SK-N-SH (cell line): Measurements from ENCODE around the gene CEACAM4. TPM values are rescaled to one million over a fixed set of nuclear protein-coding genes. Genes with fewer than 3 reads are reported as not detected.

Experiments used
- CTCF ChIA-PET: fragments of 300-600, 350-600 bp; formaldehyde crosslinking; extraction: SDS; loops from one replicate; lab custom pipeline; 2021; lab: Yijun Ruan, JAX
- POLR2A ChIA-PET: fragments of 350-600 bp; sonication (Branson Sonifier 250); formaldehyde crosslinking; extraction: SDS; loops from one replicate; lab custom pipeline; 2020; ENCODE audit warnings: antibody characterized with exemption, inconsistent platforms; lab: Yijun Ruan, JAX
- DNase-seq: peaks from one replicate; pipeline ENCODE4 v3.0.0; 2012
- H2AFZ ChIP-seq: fragments of 200-600 bp; sonication (generic); 2 replicates; pipeline ENCODE4 v1.8.1; 2016; ENCODE audit warnings: antibody characterized with exemption, mild to moderate bottlenecking, low read depth
- H3F3A ChIP-seq: fragments of 200-600 bp; sonication (generic); replicated peaks from 2 replicates; pipeline ENCODE3; 2016; ENCODE audit warnings: antibody characterized with exemption, mild to moderate bottlenecking; ENCODE audit not compliant: insufficient read depth
- H3K27ac ChIP-seq, 2 experiments: fragments of 200-500 bp in 1 of 2; fragments of 200-600 bp in 1 of 2; sonication (Bioruptor generic) in 1 of 2; sonication (generic), shearing (Covaris generic) in 1 of 2; 2 replicates each; pipeline versions ENCODE4 v1.5.1 to v1.6.1; 2014 to 2016; ENCODE audit warnings: low read depth in 2 of 2, inconsistent platforms in 1 of 2, low read length in 1 of 2, mild to moderate bottlenecking in 1 of 2, mixed read lengths in 1 of 2
- H3K27me3 ChIP-seq: fragments of 200-600 bp; sonication (generic), shearing (Covaris generic); 2 replicates; pipeline ENCODE4 v1.6.1; 2016; ENCODE audit warnings: mixed run types; ENCODE audit not compliant: insufficient read depth
- H3K36me3 ChIP-seq, 2 experiments: fragments of 200-500 bp in 1 of 2; fragments of 200-600 bp in 1 of 2; sonication (Bioruptor generic) in 1 of 2; sonication (generic) in 1 of 2; replicated peaks in 1 of 2; 2 replicates each; pipeline versions ENCODE3 to v1.5.1; 2014 to 2016; ENCODE audit warnings: low read length in 1 of 2, mild to moderate bottlenecking in 1 of 2; ENCODE audit not compliant: insufficient read depth in 2 of 2, control insufficient read depth in 1 of 2
- H3K4me1 ChIP-seq, 2 experiments: fragments of 200-500 bp in 1 of 2; fragments of 200-600 bp in 1 of 2; sonication (Bioruptor generic) in 1 of 2; sonication (generic), shearing (Covaris generic) in 1 of 2; 2 replicates each; pipeline versions ENCODE4 v1.5.1 to v1.6.1; 2014 to 2016; ENCODE audit warnings: low read depth in 1 of 2, low read length in 1 of 2, mixed run types in 1 of 2; ENCODE audit not compliant: insufficient read depth in 2 of 2, control insufficient read depth in 1 of 2
- H3K4me2 ChIP-seq: fragments of 200-600 bp; sonication (generic), shearing (Covaris generic); 2 replicates; pipeline ENCODE4 v1.6.1; 2017; ENCODE audit warnings: mixed run types
- H3K4me3 ChIP-seq, 2 experiments: fragments of 200-500 bp in 1 of 2; fragments of 200-600 bp in 1 of 2; sonication (Bioruptor generic) in 1 of 2; sonication (generic), shearing (Covaris generic) in 1 of 2; 2 replicates each; pipeline versions ENCODE4 v1.5.1 to v1.8.1; 2014 to 2016; ENCODE audit warnings: low read depth in 2 of 2, inconsistent platforms in 1 of 2, low read length in 1 of 2, mild to moderate bottlenecking in 1 of 2, mixed read lengths in 1 of 2, moderate library complexity in 1 of 2
- H3K79me2 ChIP-seq: fragments of 200-600 bp; sonication (generic); 2 replicates; pipeline ENCODE4 v1.8.1; 2017; ENCODE audit warnings: mild to moderate bottlenecking; ENCODE audit not compliant: insufficient read depth
- H3K9ac ChIP-seq: fragments of 200-600 bp; sonication (generic); 2 replicates; pipeline ENCODE4 v1.6.1; 2017; ENCODE audit warnings: mixed run types
- H3K9me2 ChIP-seq: fragments of 200-600 bp; sonication (generic); 2 replicates; pipeline ENCODE4 v1.6.1; 2017; ENCODE audit warnings: mixed run types
- H3K9me3 ChIP-seq: fragments of 200-600 bp; sonication (generic); 2 replicates; pipeline ENCODE4 v1.6.1; 2017; ENCODE audit warnings: mixed run types, mild to moderate bottlenecking, moderate library complexity
- H4K20me1 ChIP-seq: fragments of 200-600 bp; sonication (generic); 2 replicates; pipeline ENCODE4 v1.6.1; 2017; ENCODE audit warnings: mild to moderate bottlenecking, mixed run types; ENCODE audit not compliant: insufficient read depth
- ELF1 ChIP-seq: IDR thresholded peaks from 2 replicates; pipeline ENCODE4 v1.4.0; 2012
- FOXJ3 ChIP-seq: sonication (generic); formaldehyde crosslinking; IDR thresholded peaks from 2 replicates; pipeline ENCODE4 v1.5.1; 2020; ENCODE audit warnings: mild to moderate bottlenecking, missing genetic modification reagents
- JUND ChIP-seq: IDR thresholded peaks from 2 replicates; pipeline ENCODE4 v1.4.0; 2012
- MAX ChIP-seq: IDR thresholded peaks from 2 replicates; pipeline ENCODE4 v1.4.0; 2012; ENCODE audit warnings: low read depth
- NFIC ChIP-seq: IDR thresholded peaks from 2 replicates; pipeline ENCODE4 v1.4.0; 2012; ENCODE audit warnings: borderline replicate concordance
- NRF1 ChIP-seq: IDR thresholded peaks from 2 replicates; pipeline ENCODE4 v1.6.1; 2012; ENCODE audit warnings: low read depth, mild to moderate bottlenecking, low read length
- PBX3 ChIP-seq: IDR thresholded peaks from 2 replicates; pipeline ENCODE4; 2012
- POLR2AphosphoS5 ChIP-seq: IDR thresholded peaks from 2 replicates; pipeline ENCODE4 v1.6.1; 2012; ENCODE audit warnings: low read depth, low read length
- RAD21 ChIP-seq: IDR thresholded peaks from 2 replicates; pipeline ENCODE4 v1.6.1; 2012; ENCODE audit warnings: mild to moderate bottlenecking, low read length
- REST ChIP-seq: IDR thresholded peaks from 2 replicates; pipeline ENCODE4 v1.6.1; 2012; ENCODE audit warnings: mild to moderate bottlenecking, low read depth, low read length, moderate library complexity
- RXRA ChIP-seq: IDR thresholded peaks from 2 replicates; pipeline ENCODE4 v1.4.0; 2012; ENCODE audit warnings: low read depth, mild to moderate bottlenecking, borderline replicate concordance
- SIN3A ChIP-seq: IDR thresholded peaks from 2 replicates; pipeline ENCODE4 v1.6.1; 2012; ENCODE audit warnings: low read depth, mild to moderate bottlenecking, low read length, moderate library complexity, borderline replicate concordance
- TAF1 ChIP-seq: IDR thresholded peaks from 2 replicates; pipeline ENCODE4 v1.6.1; 2012; ENCODE audit warnings: low read depth, mild to moderate bottlenecking, low read length, moderate library complexity, borderline replicate concordance
- WGBS: methylation state at CpG from one replicate; pipeline ENCODE4 v1.1.6; 2017; ENCODE audit warnings: low lambda C conversion rate; 5-methylcytosine and 5-hydroxymethylcytosine counted together
- polyA plus RNA-seq, 3 experiments: library from polyadenylated mRNA; depleted of rRNA; stranded (reverse); fragments of >200 nt; gene quantifications; 2 replicates each; pipeline ENCODE4 v1.2.3, GENCODE V29; 2012
- TF ChIP-seq, protein P1 (sequence below): fragments of 200-600 bp; sonication (generic); IDR thresholded peaks from 2 replicates; pipeline ENCODE4 v1.6.1; 2017; ENCODE audit warnings: antibody characterized with exemption, mild to moderate bottlenecking, moderate library complexity

The CEACAM4 gene
- polyA plus RNA-seq, 1 of the 3 experiments (the other 2 are of a cell fraction), result not detected

- H4K20me1 ChIP-seq, result no peaks in the 10 kb centered on the region
- TF ChIP-seq NRF1 (no peak), MAX (no peak), RXRA (no peak), JUND (no peak), FOXJ3 (CRISPR knock-in tag) (no peak), ELF1 (no peak), NFIC (no peak), TAF1 (no peak), RAD21 (no peak), REST (no peak), PBX3 (no peak), SIN3A (no peak), POLR2AphosphoS5 (no peak)
- TF ChIP-seq, protein P1, sequence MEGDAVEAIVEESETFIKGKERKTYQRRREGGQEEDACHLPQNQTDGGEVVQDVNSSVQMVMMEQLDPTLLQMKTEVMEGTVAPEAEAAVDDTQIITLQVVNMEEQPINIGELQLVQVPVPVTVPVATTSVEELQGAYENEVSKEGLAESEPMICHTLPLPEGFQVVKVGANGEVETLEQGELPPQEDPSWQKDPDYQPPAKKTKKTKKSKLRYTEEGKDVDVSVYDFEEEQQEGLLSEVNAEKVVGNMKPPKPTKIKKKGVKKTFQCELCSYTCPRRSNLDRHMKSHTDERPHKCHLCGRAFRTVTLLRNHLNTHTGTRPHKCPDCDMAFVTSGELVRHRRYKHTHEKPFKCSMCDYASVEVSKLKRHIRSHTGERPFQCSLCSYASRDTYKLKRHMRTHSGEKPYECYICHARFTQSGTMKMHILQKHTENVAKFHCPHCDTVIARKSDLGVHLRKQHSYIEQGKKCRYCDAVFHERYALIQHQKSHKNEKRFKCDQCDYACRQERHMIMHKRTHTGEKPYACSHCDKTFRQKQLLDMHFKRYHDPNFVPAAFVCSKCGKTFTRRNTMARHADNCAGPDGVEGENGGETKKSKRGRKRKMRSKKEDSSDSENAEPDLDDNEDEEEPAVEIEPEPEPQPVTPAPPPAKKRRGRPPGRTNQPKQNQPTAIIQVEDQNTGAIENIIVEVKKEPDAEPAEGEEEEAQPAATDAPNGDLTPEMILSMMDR, result no peak
- H3K4me3 ChIP-seq, result no peak overlapping the region
- H3K27me3 ChIP-seq, result peaks cover 20% of the 10 kb centered on the region; the same call in 1 of the 2 replicates
- H3K27ac ChIP-seq, result no peak overlapping the region
- H3K79me2 ChIP-seq, result no peaks in the 10 kb centered on the region
- H3K4me1 ChIP-seq, result no peaks in the 10 kb centered on the region
- 0% methylated on average over 3 of the region's 3 CpGs for WGBS
- no peaks in the 10 kb centered on the region for H3K9me3 ChIP-seq
- H3K4me2 ChIP-seq, result no peak overlapping the region
- H3K9me2 ChIP-seq, result no peaks in the 10 kb centered on the region
- no peak for DNase-seq
- ChIA-PET POLR2A (no interaction called here), CTCF (interaction anchor here (1.3 to 3.4 kb wide), 3 partner anchors 9 to 37 kb away, joined by 4 to 25 read pairs (median 10); no protein-coding TSS in a partner anchor)
- no peaks in the 10 kb centered on the region for H3F3A ChIP-seq
- no peaks in the 10 kb centered on the region for H3K36me3 ChIP-seq
- H2AFZ ChIP-seq, result no peak overlapping the region
- no peak overlapping the region for H3K9ac ChIP-seq
These were observed 22.0 kb downstream of the CEACAM4 start for GRCh38 chr19:41604831-41605230.
